CD4-positive, alpha-beta T cell treated with Interleukin-12 subunit alpha and Interleukin-12 subunit beta, for 1 hour (primary cell): Measurements from ENCODE around the gene PXT1.
"Not testable (repeated sequence)": the region's sequence is repeated elsewhere in the genome, so short reads cannot be mapped to it uniquely, and the experiment has no call there.

ENCODE experiments used
- DNase-seq: peaks from one replicate; pipeline ENCODE4 v3.0.0-alpha.2; 2020

PXT1 gene

DNA sequence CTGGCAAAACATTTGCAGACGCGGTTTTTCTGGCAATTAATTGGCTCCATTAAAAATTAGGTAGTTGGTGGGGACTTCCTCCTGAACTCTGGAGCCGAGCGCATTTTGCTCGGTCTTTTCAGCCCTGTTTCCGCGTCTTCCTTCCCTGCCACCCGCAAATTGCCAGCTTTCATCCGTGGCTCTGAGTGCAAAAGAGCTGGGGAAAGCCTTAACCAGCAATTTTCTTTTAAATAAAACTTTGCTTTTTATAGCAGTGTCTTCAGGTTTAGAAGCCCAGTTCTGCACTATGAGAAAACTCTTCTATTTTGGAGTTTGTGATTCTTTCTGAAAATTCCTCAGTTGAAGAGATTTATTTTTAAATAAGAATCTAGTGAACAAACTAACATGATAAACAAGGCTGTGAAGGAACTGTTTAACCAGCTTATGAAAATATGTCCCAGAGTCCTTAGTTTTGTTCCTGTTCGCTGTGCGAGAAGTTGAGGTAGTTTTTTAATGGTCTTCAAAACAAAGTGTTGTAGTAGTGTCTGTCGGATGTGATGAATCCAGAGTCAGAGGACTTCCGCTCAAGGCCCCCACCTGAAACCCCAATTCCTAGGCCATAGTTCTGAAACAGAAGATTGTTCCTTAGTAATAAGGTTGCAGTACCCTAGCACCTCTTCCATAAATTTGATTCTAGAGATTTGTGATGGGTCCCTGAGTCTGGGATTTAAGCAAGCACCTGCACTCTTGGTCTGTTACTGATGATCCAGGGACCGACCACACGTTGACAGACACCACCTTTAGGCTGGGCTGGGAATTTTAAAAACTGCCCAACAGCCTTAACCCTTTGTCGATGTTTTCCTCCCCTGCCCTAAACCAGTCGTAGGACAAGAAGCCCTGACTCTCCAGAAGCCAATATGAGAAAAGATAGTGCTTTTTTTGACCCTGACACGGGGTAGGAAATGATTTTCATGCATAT, 1.1 kb upstream of the PXT1 start:
- peak; percentile 33 for DNase-seq

DNA sequence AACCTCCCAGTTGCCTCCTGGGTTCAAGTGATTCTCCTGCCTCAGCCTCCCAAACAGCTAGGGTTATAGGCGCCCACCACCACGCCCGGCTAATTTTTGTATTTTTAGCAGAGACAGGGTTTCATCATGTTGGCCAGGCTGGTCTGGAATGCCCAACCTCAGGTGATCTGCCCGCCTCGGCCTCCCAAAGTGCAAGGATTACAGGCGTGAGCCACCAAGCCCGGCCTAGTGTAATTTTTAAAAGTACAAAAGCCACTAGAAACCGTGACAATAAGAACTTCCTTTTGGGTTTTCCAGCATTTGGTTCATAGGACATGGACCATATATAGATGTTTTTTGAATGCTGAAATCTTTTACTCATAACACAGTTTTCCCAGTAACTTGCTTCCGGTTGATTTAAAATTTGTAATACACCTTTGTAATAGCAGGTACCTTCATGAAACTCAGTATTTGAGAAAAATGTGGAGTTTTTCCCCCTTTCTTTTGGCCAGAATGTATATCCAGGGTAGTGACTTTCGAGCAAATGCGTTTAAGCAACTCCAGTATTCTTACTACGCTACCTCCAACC, 467 bp downstream of the PXT1 start:
- no peak for DNase-seq

DNA sequence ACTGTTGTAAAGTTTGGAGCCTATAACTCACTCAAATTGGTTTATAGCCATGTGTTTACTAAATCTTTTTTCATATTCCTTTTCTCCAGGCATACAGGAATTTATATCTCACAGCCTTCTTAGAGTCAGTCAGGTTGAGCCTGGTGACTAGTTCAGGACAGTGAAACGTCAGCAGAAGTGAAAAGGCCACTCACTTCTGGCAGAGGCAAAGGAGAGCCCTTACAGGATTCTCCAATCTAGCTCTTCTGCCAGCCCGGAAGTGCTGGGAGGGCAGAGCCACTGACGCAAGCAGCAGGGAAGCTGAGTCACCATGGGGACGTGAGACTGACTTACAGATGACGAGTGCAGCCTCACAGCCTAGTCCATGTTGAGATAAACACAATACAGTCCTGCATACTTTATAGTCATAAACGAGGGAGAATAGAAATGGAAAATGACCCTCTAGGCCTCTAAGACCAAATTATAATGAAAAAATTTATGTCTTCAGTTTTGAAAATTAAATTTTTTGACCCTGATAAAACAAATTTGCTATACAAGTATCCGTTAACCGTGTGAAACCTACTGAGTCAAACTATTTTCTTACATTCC, 1.3 kb downstream of the PXT1 start:
- peak; percentile 84 for DNase-seq

DNA sequence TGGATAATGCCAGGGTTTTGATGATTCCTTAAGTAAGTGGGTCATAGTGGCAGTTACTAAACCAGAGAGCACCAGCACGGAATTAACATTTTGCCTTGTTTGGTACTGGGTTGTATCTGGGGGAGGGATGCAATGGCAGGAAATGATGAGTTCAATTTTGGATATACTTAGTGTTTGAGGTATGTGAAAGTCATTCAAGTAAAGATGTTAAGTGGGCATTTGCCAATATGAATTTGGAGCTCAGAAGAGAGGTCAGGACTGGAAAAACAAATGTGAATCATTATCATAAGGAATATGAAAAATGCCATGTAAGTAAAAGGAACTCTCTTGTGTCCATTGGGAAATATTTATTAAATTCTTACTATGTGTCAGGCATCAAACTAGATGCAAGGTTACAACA, 6.2 kb downstream of the PXT1 start:
- DNase-seq, result no peak

DNA sequence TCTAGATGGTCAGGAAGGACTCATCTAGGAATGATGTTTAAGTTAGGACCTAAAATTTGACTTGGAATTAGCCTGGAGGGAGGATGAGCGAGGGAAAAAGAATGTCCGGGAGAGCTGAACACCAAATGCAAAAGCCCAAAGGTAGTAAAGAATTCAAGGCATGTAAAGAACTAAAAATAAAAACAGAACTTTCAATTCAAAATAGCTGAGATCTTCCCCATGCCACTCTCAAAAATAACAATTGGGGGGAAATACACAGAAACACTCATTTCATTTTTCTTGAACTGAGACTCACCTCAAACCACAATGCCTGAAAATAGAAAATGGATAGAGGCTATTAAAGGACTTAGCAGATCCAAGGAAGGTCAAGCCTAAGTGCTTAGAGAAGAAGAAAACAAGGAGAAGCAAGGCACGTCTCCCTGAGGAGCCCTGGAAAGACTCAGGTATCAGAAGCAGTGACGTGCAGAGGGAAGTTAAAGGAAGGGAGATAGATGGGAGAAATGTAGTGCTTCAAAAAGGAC, 10.4 kb downstream of the PXT1 start:
- DNase-seq, result no peak

DNA sequence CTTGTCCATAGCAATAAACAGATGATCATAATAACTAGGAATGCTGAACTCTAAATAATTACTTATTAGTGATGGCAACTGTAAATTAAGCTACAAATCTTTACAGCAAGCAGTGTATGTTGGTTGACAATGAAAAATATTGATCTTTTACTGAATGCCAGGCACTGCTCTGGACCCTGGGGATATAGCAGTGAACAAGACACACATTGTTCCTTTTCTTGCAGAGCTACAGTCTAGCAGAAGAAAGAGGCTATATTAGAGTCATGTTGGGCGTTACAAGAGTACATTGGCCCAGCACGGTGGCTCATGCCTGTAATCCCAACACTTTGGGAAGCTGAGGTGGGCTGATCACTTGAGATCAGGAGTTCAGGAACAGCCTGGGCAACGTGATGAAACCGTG, 11.5 kb downstream of the PXT1 start:
- no peak for DNase-seq

DNA sequence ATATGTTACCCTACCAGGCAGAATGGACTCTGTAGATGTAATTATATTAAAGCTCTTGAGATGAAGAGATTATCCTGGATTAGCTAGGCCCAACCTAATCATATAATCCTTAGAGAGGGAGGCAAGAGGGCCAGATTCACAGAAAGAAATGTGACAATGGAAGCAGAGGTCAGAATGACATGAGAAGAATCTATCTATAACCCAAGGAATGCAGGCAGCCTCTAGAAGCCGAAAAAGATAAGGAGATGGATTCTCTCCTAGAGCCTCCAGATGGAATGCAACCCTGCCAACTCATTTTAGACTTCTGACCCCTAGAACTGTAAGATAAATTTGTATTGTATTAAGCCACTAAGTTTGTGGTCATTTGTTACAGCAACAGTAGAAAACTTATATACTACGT, 12.3 kb downstream of the PXT1 start:
- no peak for DNase-seq

DNA sequence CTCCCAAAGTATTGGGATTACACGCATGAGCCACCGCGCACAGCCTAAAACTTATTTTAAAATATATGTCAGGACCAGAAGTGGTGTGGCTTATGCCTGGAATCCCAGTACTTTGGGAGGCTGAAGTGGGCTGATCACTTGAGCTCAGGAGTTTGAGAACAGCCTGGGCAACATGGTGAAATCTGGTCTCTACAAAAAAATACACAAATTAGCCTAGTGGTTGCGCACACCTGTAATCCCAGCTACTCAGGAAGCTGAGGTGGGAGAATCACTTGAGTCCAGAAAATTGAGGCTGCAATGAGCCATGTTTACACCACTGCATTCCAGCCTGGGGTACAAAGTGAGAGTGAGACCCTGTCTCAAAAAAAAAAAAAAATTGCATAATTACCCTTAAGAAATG, 13.7 kb downstream of the PXT1 start:
- DNase-seq, result no peak

DNA sequence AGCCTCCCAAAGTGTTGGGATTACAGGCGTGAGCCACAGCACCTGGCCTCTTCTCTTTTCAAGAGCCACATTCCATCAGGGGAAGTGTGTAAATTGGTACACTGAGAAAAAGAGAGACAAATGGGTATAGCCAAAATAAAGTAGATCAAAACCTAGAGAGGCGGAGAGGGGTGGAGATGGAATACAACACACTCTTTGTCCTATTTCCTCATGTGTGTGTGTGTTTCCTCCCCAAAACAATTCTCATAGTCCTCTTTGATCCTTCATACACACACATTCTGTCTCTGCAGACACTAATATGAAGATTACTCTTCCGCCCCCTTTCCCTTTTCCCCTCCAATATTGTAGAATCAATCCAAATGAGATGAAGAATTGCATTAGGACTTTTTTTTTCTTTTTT, 16.0 kb downstream of the PXT1 start:
- no peak for DNase-seq

DNA sequence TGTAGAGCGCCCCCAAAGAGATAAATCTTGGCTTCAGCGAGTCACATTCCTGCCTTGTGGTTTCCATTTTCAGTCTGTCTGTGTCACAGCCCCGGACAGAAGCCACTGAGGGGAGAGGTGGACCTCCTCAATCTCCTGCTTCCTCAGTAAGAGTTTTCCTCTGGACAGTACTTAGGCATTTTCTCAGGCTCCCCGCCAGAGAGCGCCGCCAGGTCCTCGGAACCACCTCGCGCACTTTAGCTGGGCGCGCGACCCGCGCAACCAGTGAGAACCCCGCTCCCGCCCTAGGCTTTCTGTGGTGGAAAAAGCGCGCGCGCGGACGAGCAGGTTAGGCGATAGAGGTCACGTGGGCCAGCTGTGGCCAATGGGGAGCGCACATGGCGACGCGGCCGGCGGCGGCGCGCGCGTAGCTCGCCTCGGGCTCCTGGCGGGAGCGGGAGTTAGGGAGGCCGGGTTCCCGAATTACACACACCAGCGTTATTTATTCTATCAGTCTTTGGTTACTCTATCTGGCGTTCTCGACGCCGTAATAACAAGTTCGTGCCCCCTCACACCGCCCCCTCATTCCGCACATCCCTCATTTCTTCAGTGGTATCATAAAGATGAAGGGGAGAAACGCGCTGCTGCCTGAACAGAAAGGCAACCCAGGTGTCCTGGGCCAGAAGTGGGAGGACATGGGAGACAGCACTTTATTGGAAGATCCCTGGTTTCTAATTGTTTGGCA, 19.4 kb downstream of the PXT1 start:
- DNase-seq, result peak; percentile 98

DNA sequence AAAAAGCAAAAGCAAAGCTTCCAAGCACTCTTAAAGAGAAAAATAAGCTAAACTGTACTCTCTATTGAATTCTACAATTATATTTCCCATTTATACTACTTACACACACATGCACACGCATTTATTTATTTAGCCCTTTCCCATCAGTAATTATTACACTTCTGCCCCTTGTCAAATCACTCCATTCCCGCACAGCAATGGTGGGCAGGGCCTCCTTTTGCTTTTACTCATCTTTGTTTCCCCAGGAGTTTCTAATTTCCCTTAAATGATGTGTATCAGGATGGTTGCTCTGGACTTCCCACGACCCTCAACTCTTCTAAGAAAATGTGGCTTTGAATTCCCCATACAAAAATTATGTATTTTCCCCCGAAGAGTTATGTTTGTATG, 19.9 kb downstream of the PXT1 start:
- DNase-seq, result no peak

DNA sequence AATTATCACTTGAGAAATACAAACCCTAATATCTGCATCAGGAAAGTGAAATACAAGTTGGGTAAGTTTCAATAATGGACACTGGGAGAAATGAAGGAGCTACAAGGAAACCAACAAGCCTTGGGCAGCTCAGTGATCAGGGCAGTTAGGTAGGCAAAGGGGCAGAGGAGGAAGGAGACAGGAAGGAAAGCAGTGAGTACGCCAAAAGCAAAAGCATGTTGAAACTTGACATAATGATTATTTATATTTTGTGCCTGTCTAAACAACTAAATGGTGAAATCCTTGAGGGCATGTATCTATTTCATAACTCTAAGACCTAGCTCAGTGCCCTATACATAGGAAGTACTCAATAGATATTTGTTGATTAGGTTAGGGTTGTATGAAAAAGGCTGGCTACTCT, 23.3 kb downstream of the PXT1 start:
- DNase-seq, result no peak

DNA sequence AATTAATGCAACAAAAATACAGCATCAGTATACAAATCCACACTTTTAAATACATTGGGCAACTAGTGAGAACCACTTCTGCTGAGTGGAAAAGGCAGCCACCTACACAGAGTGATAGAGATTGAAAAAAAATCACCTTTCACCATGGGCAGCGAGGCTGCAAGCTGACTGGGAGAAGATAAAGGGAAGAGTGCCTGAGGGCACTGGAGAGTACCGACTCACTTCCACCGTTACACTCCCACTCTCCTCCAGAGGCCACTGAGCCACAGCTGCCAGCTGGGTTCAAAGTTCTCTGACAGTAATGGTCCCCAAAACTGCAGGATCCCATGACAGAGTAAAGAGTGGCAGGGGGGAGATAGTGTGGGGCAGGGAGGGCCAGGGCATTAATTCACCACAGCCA, 24.1 kb downstream of the PXT1 start:
- DNase-seq, result no peak

DNA sequence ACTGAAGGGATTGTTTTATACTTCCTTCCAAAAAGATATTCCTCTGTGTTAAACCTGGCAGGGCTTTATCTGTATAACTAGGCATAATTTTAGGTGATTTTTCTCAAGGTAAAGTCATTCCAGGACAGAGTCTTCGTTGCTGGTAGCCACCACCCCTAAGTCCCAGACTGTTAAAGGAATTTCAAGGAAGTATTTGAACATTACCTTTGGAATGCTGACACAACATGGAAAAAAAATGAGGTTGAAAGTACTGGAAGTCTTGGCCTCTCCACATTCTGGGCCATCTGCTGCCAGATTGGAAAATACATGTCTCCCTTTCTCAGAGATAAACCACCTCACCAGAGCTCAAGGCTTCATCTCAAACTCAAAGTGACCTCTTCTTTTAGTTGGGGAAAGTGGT, 28.2 kb downstream of the PXT1 start:
- no peak for DNase-seq

DNA sequence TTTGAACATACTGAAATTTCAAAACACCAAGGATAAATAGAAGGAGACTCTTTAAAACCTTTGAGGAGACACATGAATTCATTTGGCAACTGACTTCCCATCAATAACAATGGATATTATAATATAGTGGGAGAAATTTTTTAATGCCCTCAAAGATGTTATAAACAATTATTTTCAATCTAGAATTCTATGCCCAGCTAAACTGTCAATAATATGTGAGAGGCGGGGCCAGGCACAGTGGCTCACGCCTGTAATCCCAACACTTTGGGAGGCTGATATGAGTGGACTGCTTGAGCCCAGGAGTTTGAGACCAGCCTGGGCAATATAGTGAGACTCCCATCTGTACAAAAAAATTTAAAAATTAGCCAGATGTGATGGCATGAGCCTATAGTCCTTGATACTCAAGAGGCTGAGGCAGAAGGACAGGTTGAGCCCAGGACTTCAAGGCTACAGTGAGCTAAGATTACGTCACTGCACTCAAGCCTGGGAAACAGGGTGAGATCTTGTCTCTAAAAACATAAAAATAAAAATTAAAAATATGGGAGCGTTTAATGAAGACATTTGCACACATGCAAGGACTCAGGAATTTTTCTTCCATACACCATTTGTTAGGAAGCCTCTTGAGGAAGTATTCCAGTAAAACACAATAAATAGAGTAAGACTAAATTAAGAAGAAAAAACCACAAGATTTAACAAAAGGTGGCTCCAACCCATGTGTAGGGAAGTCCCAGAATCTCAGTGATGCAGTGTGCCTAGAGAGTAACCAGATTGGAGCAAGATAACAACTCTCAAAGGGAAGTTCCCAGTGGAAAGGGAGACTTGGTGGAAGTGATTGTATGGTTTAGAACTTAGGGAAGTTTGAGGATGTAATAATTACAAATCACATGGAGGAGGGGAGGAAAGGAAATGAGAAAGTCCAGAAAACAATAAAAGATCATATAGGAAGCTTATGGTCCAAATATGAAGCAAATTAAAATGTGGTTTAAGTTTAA, 28.9 kb downstream of the PXT1 start:
- DNase-seq, result no peak

DNA sequence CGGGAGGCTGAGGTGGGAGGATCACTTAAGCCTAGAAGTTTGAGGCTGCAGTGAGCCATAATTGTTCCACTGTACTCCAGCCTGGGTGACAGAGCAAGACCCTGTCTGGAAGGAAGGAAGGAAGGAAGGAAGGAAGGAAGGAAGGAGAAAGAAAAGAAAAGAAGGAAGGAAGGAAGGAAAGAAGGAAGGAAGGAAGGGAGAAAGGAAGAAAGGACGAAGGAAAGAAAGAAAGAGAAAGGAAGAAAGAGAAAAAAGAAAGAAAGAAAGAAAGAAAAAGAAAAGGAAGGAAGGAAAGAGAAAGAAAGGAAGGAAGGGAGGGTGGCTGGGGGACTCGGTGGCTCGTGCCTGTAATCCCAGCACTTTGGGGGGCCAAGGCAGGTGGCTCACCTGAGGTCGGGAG, 32.9 kb downstream of the PXT1 start:
- not testable (repeated sequence) for DNase-seq

DNA sequence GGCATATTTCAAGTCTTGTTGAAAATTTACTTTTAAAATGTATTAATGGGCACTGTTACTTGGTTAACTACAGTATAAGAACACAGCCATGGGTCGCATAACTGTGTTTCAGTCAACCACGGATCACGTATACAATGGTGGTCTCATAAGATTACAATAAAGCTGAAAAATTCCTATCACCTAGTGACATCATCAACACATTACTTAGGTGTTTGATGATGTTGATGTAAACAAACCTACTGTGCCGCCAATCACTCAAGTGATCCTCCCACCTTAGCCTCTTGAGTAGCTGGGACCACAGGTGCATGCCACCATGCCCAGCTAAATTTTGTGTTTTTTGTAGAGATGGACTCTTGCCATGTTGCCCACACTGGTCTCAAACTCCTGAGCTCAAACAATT, 38.5 kb downstream of the PXT1 start:
- DNase-seq, result no peak

DNA sequence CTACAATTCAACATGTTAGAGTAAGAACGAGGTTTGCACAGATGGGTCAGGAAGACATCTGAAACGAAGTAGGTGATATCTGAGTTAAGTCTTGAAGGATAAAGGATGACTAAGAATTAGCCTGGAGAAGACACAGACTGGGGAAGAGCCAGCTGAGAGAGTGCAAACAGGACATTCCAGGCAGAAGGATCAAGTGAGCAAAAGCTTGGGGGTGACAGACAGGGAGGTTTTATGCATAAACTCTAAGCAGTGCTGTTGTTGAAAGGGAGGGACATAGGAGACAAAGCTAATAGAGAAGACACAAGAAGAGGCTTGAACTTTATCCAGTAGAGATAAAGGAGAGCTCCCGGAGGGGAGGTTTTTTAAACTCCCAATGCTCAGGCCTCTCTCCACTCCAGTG, 40.2 kb downstream of the PXT1 start:
- no peak for DNase-seq

DNA sequence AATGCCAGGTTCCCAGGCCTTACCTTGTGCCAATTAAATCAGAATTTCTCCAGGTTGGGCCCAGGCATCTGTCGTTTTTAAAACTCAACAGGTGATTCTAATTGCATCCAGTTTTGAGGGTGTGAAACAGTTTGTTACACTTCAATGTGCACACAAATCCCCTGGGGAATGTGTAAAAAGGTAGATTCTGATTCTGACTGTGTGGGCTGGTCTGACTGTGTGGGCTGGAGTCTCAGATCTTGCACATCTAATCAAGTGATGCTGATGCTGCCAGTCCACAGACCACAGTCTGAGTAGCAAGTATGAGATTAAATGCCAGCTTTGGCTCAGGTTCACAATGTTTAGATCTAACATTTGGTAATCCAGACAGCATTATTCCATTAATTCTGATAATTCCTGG, 42.7 kb downstream of the PXT1 start:
- DNase-seq, result no peak

DNA sequence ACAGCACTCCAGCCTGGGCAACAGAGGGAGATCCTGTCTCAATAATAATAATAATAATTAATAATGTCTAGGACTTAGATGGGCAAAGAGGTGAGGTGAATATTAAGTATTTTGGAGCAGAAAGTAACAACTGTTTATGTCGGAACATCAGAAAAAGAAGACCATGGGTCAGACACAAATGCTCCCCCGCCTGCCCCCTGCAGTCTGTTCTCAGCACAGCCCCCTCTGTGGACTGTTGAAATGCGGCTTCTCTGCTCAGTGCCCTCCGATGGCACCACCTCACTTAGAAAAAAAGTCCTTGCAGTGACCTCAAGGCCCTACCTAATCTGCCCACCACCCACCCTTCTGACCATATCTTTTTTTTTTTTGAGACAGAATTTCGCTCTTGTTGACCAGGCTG, 50.0 kb downstream of the PXT1 start:
- DNase-seq, result no peak

DNA sequence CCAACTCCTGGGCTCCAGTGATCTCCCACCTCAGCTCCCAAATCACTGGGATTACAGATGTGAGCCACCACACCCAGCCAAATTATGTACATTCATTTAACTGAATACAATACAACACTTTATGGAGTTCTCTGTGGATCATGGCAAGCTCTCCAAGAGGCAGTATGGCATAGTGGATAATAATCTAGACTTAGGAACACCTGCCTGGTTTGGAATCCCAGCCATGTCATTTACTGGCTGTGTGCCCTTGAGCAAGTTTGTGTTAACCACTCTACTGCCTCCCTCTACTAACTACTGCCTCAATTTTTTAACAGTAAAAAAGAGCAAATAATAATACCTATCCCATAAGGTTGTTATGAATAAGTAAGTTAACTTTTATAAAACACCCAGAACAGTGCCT, 53.3 kb downstream of the PXT1 start:
- no peak for DNase-seq
